Vagina (tissue), 2 donors: Measurements from ENCODE around the gene OR11L1.

Source experiments
- CTCF ChIP-seq, 3 experiments: fragments of 450-650 bp in 2 of 3; fragments of 200-600 bp in 1 of 3; sonication (generic) in 1 of 3; IDR thresholded peaks; one replicate each; pipeline ENCODE4 v1.5.1; 2017 to 2019; ENCODE audit warnings: antibody characterized with exemption in 3 of 3, mild to moderate bottlenecking in 2 of 3, moderate library complexity in 2 of 3
- POLR2A ChIP-seq, 2 donors: fragments of 450-650 bp; IDR thresholded peaks; one replicate each; pipeline ENCODE4 v1.6.1; 2017; ENCODE audit warnings: antibody characterized with exemption in 2 of 2, mild to moderate bottlenecking in 2 of 2, moderate library complexity in 2 of 2

GRCh38 chr1:247864644-247865043 lies 22.9 kb upstream of the OR11L1 start:
- TF ChIP-seq CTCF (IDR thresholded peaks at IDR 0.05) (no peak), POLR2A (IDR thresholded peaks at IDR 0.05) (no peak)
